ENCODE results near the gene CIRBP. TPM values are rescaled to one million over a fixed set of nuclear protein-coding genes. Genes with fewer than 3 reads are reported as not detected.

Gene CIRBP
- total and polyA plus RNA-seq, 9 of the 15 experiments (the other 6 are each of a cell fraction or from before 2014, with no cell fraction given), result 20.5 to 327 (median 176) TPM

GRCh38 chr19:1264801-1265614 lies 4.1 kb upstream of the CIRBP start (continued):
- TF ChIP-seq TFAP4 (CRISPR knock-in tag; IDR thresholded peaks at IDR 0.05; ENCODE audit: borderline replicate concordance) (no peak), RHOXF2B (CRISPR knock-in tag; conservative IDR thresholded peaks at IDR 0.05) (no peak), PYGO2 (tag; IDR thresholded peaks at IDR 0.05) (no peak), SAFB (IDR thresholded peaks at IDR 0.05; ENCODE audit: borderline replicate concordance, low read depth, low read length) (no peak), ZNF143 (CRISPR knock-in tag; IDR thresholded peaks at IDR 0.05) (no peak), RFX5 (IDR thresholded peaks at IDR 0.05; ENCODE audit: low read depth, low read length) (no peak), BRD9 (IDR thresholded peaks at IDR 0.05; ENCODE audit: low read depth, partially characterized antibody) (no peak), ATF2 (CRISPR knock-in tag; IDR thresholded peaks at IDR 0.05) (peak; percentile 64; the same call in 1 of the 2 replicates), TBL1XR1 (IDR thresholded peaks at IDR 0.05; ENCODE audit: low read length in 2 of 2) (no peak), RFX7 (CRISPR knock-in tag; IDR thresholded peaks at IDR 0.05) (no peak), SMAD1 (IDR thresholded peaks at IDR 0.05; ENCODE audit: low read depth, low read length, partially characterized antibody) (no peak), ZNF609 (CRISPR knock-in tag; IDR thresholded peaks at IDR 0.05; ENCODE audit: borderline replicate concordance) (no peak), POLR2B (IDR thresholded peaks at IDR 0.05; ENCODE audit: low read depth, partially characterized antibody) (no peak), RBM39 (optimal IDR thresholded peaks at IDR 0.05; ENCODE audit: low read depth, low read length) (no peak), SRSF3 (IDR thresholded peaks at IDR 0.05; ENCODE audit: insufficient read depth, low read length) (no peak), HBP1 (CRISPR knock-in tag; IDR thresholded peaks at IDR 0.05) (no peak), HMGN3 (IDR thresholded peaks at IDR 0.05; ENCODE audit: borderline replicate concordance, extremely low read depth, insufficient read length, low read depth, low read length) (peak; percentile 14), WHSC1 (IDR thresholded peaks at IDR 0.05; ENCODE audit: low read length) (no peak), SP1 (CRISPR knock-in tag; IDR thresholded peaks at IDR 0.05) (no peak), HDAC2 (IDR thresholded peaks at IDR 0.05) (no peak)

All from K562 (cell line).